ENCODE measurements around the gene SLC22A23. TPM values are rescaled to one million over a fixed set of nuclear protein-coding genes. Genes with fewer than 3 reads are reported as not detected.
A peak's percentile ranks its signal among the peaks of the same experiment; 100 is the strongest.

Gene SLC22A23
- total RNA-seq, 1 experiment from 2014 or later: 6.8 TPM

- Histone ChIP-seq H3K9ac (ENCODE audit: extremely low read depth, insufficient read length, low read length) (no peak overlapping the region), H3K4me1 (ENCODE audit: insufficient read depth, low read length) (peaks cover 27% of the 10 kb centered on the region), H3K23ac (ENCODE audit: insufficient read length, low read depth, low read length) (no peak overlapping the region), H4K20me1 (ENCODE audit: control insufficient read depth, insufficient read depth, insufficient read length) (no peaks in the 10 kb centered on the region), H4K91ac (ENCODE audit: insufficient read length, low read depth, low read length) (no peak overlapping the region), H2BK5ac (ENCODE audit: insufficient read length, low read length) (no peak overlapping the region), H3K27me3 (ENCODE audit: insufficient read depth, low read length) (no peaks in the 10 kb centered on the region), H3T11ph (ENCODE audit: low read length) (no peak overlapping the region), H2BK12ac (ENCODE audit: insufficient read length, low read depth, low read length) (no peak overlapping the region), H4K5ac (ENCODE audit: insufficient read length, low read depth, low read length) (no peak overlapping the region), H3K4ac (ENCODE audit: low read depth, low read length) (no peak overlapping the region), H4K8ac (replicated peaks; ENCODE audit: insufficient read length, low read depth, low read length) (no peak overlapping the region), H3K79me1 (ENCODE audit: insufficient read depth, low read depth, low read length, poor library complexity, severe bottlenecking) (no peaks in the 10 kb centered on the region), H3K27ac (ENCODE audit: insufficient read length, low read depth, low read length) (no peak overlapping the region), H2BK20ac (ENCODE audit: low read depth, low read length, poor library complexity, severe bottlenecking) (no peak overlapping the region), H3K18ac (ENCODE audit: insufficient read length, low read depth, low read length) (no peak overlapping the region), H3K14ac (ENCODE audit: insufficient read depth, low read length) (no peak overlapping the region), H3K9me3 (ENCODE audit: control insufficient read depth, low read depth, low read length) (no peaks in the 10 kb centered on the region), H3K56ac (ENCODE audit: insufficient read length, low read depth, low read length) (no peak overlapping the region), H2BK120ac (ENCODE audit: low read depth, low read length, poor library complexity, severe bottlenecking) (no peak overlapping the region), H3K4me2 (ENCODE audit: insufficient read depth, insufficient read length, low read length) (no peak overlapping the region), H3K23me2 (ENCODE audit: insufficient read length, low read depth, low read length, poor library complexity, severe bottlenecking) (no peaks in the 10 kb centered on the region), H2AFZ (ENCODE audit: low read length) (no peak overlapping the region), H2BK15ac (ENCODE audit: low read depth, low read length) (no peak overlapping the region), H3K79me2 (ENCODE audit: insufficient read depth, low read length) (no peaks in the 10 kb centered on the region; the same call in 1 of the 2 replicates), H2AK5ac (ENCODE audit: insufficient read length, low read length) (no peak overlapping the region)
- H3K4me1 Mint-ChIP-seq: peaks cover 76 to 77% of the 10 kb centered on the region in 2 experiments
- no peak for DNase-seq
- peaks cover 3% of the 10 kb centered on the region for H3K27me3 Mint-ChIP-seq (ENCODE audit: low read depth)
- peaks cover 0 to 7% (median 0%) of the 10 kb centered on the region in 3 experiments; a peak in 3 of 7 replicates for H3K36me3 Mint-ChIP-seq (ENCODE audit: insufficient read depth in 1 of 3, low read depth in 3 of 3)
- H3K27ac Mint-ChIP-seq: peak overlapping the region in 2 of 3 experiments; percentile 9 to 14; a peak in 1 of 7 replicates
- H3K4me3 Mint-ChIP-seq: no peak overlapping the region
- no peaks in the 10 kb centered on the region for H3K9me3 Mint-ChIP-seq
- WGBS (ENCODE audit: extremely low coverage, insufficient read length, low lambda C conversion rate): no CpG with 5 or more reads among the region's 9 CpGs
- TF ChIP-seq CTCF (conservative IDR thresholded peaks at IDR 0.05): no peak
Measured at GRCh38 chr6:3353213-3353903, 103.5 kb downstream of the SLC22A23 start.
